ENCODE results near the gene DCLRE1B. TPM values are rescaled to one million over a fixed set of nuclear protein-coding genes. Genes with fewer than 3 reads are reported as not detected.

Gene DCLRE1B
- total RNA-seq, 1 donor from 2014 or later = 2.1 TPM

DNA sequence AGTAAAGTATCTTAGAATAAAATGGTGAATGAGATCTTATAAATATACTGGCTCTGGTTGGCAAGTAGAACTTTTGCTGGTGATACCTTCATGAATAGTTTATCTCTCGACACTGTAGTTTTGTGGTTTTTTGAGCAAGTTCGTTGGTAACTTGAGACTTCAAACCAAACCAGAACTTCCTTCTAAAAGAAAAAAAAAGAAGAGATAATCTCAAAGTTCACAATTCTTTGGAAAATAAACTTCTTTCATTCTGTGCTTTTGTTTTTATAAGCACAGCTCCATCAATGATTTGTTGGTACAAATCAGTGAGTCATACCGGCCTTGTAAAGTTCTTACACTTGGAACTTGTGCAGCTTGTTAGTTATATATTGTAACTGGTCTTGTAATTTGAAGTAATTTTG, 26.3 kb downstream of the DCLRE1B start:
- no peaks in the 10 kb centered on the region for H3K27me3 ChIP-seq (ENCODE audit: low read depth)
- H3K27ac ChIP-seq (replicated peaks) = peak overlapping the region; percentile 97
- peaks cover 73% of the 10 kb centered on the region for H3K4me1 ChIP-seq
- H3K9me3 ChIP-seq (replicated peaks) = no peaks in the 10 kb centered on the region
- intact Hi-C loops (cut with micrococcal nuclease) = loop anchor here (2.0 kb wide), 1 partner anchor 27 kb away; the partner anchor contains the start of genes AP4B1 and DCLRE1B
- no peaks in the 10 kb centered on the region for H3K36me3 ChIP-seq
- H3K4me3 ChIP-seq = peak overlapping the region; percentile 96
- no peak for TF ChIP-seq CTCF (IDR thresholded peaks at IDR 0.05; ENCODE audit: borderline replicate concordance)
- no peak for DNase-seq

- no peaks in the 10 kb centered on the region for H3K27me3 ChIP-seq (ENCODE audit: low read depth)
- H3K36me3 ChIP-seq = no peaks in the 10 kb centered on the region
- peaks cover 76% of the 10 kb centered on the region for H3K4me1 ChIP-seq
- no peaks in the 10 kb centered on the region for H3K9me3 ChIP-seq (replicated peaks)
- no peak for DNase-seq
- H3K4me3 ChIP-seq = no peak overlapping the region
- H3K27ac ChIP-seq (replicated peaks) = no peak overlapping the region
- TF ChIP-seq CTCF (IDR thresholded peaks at IDR 0.05; ENCODE audit: borderline replicate concordance) = no peak
- intact Hi-C loops (cut with micrococcal nuclease) = no loop called here
These were observed 28.9 kb downstream of the DCLRE1B start for GRCh38 chr1:113934006-113934405.

DNA sequence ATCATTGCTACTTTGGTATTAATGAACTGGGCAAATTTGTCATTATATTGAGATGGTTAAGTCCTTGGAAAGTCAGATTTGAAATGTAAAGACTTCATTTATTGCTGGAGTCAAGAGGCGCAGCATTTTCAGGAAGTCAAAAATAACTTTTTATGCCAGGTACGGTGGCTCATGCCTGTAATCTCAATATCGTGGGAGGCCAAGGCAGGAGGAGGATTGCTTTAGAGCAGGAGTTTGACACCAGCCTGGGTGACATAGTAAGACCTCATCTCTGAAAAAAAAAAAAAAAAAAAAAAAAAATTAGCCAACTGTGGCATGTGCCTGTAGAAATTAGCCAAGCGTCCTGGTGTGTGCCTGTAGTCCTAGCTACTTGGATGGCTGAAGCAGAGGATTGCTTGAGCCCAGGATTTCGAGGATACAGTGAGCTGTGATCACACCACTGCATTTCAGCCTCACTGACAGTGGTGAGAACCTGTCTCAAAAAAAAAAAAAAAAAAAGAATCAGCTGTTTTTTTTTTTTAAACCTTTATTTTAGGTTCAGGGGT, 29.5 kb downstream of the DCLRE1B start:
- DNase-seq = no peak
- Histone ChIP-seq H3K27me3 (ENCODE audit: low read depth) (no peaks in the 10 kb centered on the region), H3K27ac (replicated peaks) (no peak overlapping the region), H3K4me1 (peaks cover 78% of the 10 kb centered on the region), H3K36me3 (no peaks in the 10 kb centered on the region), H3K9me3 (replicated peaks) (no peaks in the 10 kb centered on the region), H3K4me3 (no peak overlapping the region)
- TF ChIP-seq CTCF (IDR thresholded peaks at IDR 0.05; ENCODE audit: borderline replicate concordance) = no peak
- intact Hi-C loops (cut with micrococcal nuclease) = no loop called here

DNA sequence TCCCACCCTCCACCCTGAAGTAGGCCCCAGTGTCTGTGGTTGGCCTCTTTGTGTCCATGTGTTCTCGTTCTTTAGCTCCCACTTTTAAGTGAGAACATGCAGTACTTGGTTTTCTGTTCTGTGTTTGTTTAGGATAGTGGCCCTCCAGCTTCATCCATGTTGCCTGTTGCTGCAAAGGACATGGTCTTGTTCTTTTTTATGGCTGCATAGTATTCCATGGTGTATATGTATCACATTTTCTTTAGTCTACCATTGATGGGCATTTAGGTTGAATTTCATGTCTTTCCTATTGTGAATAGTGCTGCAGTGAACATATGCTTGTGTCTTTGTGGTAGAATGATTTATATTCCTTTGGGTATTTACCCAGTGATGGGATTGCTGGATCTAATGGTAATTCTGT, 30.1 kb downstream of the DCLRE1B start:
- no peak for DNase-seq
- no peaks in the 10 kb centered on the region for H3K9me3 ChIP-seq (replicated peaks)
- TF ChIP-seq CTCF (IDR thresholded peaks at IDR 0.05; ENCODE audit: borderline replicate concordance) = no peak
- H3K27ac ChIP-seq (replicated peaks) = no peak overlapping the region
- no peak overlapping the region for H3K4me3 ChIP-seq
- H3K36me3 ChIP-seq = no peaks in the 10 kb centered on the region
- intact Hi-C loops (cut with micrococcal nuclease) = no loop called here
- no peaks in the 10 kb centered on the region for H3K27me3 ChIP-seq (ENCODE audit: low read depth)
- H3K4me1 ChIP-seq = peaks cover 78% of the 10 kb centered on the region

DNA sequence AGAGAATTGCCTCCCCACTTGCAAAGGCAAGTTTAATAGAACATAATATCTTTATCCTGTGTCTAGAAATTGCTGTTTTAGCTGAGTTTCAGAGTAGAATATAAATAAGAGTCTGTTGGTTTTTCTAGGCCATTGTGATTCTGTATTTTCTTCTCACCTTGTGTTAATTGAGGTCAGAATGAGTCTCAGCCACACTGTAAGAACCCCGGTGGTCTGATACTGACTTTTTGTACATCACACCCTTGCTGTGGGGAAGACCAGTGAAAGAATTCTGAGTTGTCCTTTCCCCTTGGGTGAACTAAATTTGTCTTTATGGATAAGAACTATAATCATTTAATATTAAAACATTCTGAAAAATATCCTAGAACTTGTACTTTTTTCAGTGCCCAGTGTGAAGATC, 30.8 kb downstream of the DCLRE1B start:
- Histone ChIP-seq H3K4me1 (peaks cover 78% of the 10 kb centered on the region), H3K27me3 (ENCODE audit: low read depth) (no peaks in the 10 kb centered on the region), H3K9me3 (replicated peaks) (no peaks in the 10 kb centered on the region), H3K4me3 (no peak overlapping the region), H3K27ac (replicated peaks) (no peak overlapping the region), H3K36me3 (peaks cover 8% of the 10 kb centered on the region)
- TF ChIP-seq CTCF (IDR thresholded peaks at IDR 0.05; ENCODE audit: borderline replicate concordance) = no peak
- no peak for DNase-seq
- intact Hi-C loops (cut with micrococcal nuclease) = no loop called here
